ENCODE data around the gene RBM33.

The RBM33 gene

GRCh38 chr7:155829796-155830470, 185.5 kb downstream of the RBM33 start:
- no peak for DNase-seq (ENCODE audit: low read depth)
